Mesodermal cell (in vitro differentiated cells): ENCODE results near the gene MTHFD1L.

ENCODE experiments used
- H3K27ac ChIP-seq: 2 replicates; pipeline ENCODE4 v1.7.0; 2013; ENCODE audit warnings: mild to moderate bottlenecking, low read depth, low read length, moderate library complexity; ENCODE audit not compliant: severe bottlenecking
- H3K36me3 ChIP-seq: 2 replicates; pipeline ENCODE4 v1.7.1; 2013; ENCODE audit warnings: mild to moderate bottlenecking, low read length, moderate library complexity; ENCODE audit not compliant: control insufficient read depth, insufficient read depth
- H3K4me1 ChIP-seq: one replicate; pipeline ENCODE4 v1.7.1; 2013; ENCODE audit warnings: mild to moderate bottlenecking, low read length; ENCODE audit not compliant: insufficient read depth, control insufficient read depth, poor library complexity, severe bottlenecking
- H3K4me3 ChIP-seq: 2 replicates; pipeline ENCODE4 v1.7.0; 2013; ENCODE audit warnings: low read length, control low read depth, mild to moderate bottlenecking; ENCODE audit not compliant: insufficient read depth, poor library complexity, severe bottlenecking; ENCODE audit errors: extremely low read depth
- H3K9me3 ChIP-seq: 2 replicates; pipeline ENCODE4 v1.7.1; 2013; ENCODE audit warnings: mild to moderate bottlenecking, low read length, moderate library complexity; ENCODE audit not compliant: control insufficient read depth
- WGBS, 2 experiments: methylation state at CpG; one replicate each; pipeline ENCODE4 v1.1.5; 2013; ENCODE audit warnings: missing lambda C conversion rate in 2 of 2; ENCODE audit not compliant: insufficient coverage in 2 of 2; 5-methylcytosine and 5-hydroxymethylcytosine counted together

MTHFD1L gene

DNA sequence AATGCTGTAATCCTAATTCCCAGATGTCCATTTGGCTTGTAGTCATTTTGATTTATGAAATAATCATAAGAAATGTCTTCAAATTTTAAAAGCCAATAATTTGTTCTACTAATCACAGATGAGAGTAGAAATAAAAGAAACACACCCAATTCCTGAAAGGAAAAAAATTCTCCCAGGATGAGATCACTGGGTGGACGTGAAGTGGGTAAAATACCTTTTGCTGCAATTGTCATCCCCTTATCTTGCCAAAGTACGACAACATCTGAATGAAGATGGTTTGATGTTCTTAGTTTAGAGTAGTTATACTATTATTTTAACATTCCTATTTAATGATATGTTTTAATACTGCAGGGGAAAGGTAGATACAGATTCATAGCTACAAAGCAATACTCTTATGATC is 33.7 kb downstream of the MTHFD1L start:
- peaks cover 32% of the 10 kb centered on the region for H3K36me3 ChIP-seq
- no CpG with 5 or more reads among the region's 2 CpGs for WGBS, 2 experiments

DNA sequence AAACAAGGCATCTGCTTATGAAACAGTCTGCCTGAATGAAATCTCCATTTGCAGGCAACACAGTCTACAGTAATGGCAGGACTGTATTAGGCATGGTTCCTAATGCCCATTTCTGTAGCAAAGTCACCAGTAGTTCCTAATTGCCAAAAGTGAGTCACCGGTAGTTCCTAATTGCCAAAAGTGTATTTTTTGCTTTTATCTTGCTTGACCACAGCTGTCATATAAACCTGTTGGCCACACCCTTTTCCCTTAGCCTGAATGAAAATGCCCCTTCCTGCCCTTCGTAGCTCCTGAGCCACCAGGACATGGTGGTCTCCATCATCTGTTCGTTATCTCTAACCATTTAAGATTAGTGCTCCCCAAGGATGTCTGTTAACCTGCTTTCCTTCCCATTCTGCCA is 34.5 kb downstream of the MTHFD1L start:
- H3K9me3 ChIP-seq = no peaks in the 10 kb centered on the region
- no peak overlapping the region for H3K4me3 ChIP-seq
- H3K4me1 ChIP-seq = peaks cover 8% of the 10 kb centered on the region
- peaks cover 37% of the 10 kb centered on the region for H3K36me3 ChIP-seq
- WGBS, 2 experiments = 93 to 100% methylated on average over 3 of the region's 3 CpGs
- no peak overlapping the region for H3K27ac ChIP-seq

More for the DNA sequence above, 33.7 kb downstream of the MTHFD1L start:
- peaks cover 16% of the 10 kb centered on the region for H3K4me1 ChIP-seq
- H3K9me3 ChIP-seq = no peaks in the 10 kb centered on the region
- peak overlapping the region; percentile 43 for H3K27ac ChIP-seq
- H3K4me3 ChIP-seq = no peak overlapping the region

DNA sequence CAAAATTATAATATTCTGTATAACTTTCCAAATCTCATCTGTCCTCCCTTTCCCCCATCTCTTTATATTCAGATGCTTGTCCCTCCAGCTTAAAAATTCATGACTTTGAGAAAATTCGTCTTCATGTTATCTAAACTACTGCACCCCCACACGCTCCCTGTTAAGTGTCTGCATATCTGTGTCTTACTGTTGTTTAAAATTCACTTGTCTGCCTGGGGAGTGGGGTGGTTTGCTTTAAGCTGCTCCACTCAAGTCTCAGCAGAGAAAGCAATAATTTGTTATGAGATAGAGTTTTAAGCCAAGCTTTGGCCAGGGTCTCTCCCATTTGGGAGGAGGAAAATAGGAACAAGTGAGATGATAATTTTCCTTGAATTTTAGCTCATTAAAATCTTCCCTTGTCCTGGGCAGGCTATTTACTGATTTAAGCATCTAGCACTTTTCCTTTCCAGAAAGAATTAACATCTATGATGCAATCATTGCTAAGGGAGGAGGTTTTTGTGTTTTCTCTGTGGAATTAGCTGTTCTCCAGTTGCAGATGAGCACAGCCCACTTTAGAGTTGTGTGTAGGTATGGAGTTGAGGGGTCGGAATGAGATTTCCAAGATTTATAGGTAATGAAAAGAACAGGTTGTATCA is 36.8 kb downstream of the MTHFD1L start:
- H3K27ac ChIP-seq = no peak overlapping the region
- 89 to 100% methylated on average over 1 to 2 of the region's 3 CpGs for WGBS, 2 experiments

DNA sequence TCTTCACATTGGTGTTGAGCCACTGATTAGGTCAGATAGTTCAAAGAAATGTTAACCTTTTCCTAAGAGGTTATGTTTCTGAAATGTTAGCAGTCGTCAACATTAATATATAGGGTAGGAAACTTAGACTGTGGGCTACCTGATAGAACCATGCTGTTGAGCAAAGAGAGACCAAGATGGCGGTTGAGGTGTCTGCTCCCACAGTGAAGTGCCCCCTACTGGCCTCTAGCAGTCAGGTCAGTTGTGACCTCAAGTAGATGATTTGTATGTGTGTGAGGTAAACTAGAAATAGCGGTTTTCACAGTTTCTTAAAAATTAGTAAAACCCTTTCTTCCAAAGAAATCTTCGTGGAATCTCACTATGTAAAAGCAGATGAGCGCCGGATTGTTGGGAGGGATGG is 40.3 kb downstream of the MTHFD1L start:
- Histone ChIP-seq H3K4me3 (no peak overlapping the region), H3K36me3 (peaks cover 60% of the 10 kb centered on the region), H3K4me1 (no peaks in the 10 kb centered on the region), H3K27ac (no peak overlapping the region), H3K9me3 (no peaks in the 10 kb centered on the region)
- WGBS, 2 experiments = 67 to 75% methylated on average over 3 to 4 of the region's 6 CpGs

More for the DNA sequence above, 36.8 kb downstream of the MTHFD1L start:
- Histone ChIP-seq H3K4me1 (peaks cover 8% of the 10 kb centered on the region), H3K4me3 (no peak overlapping the region), H3K9me3 (no peaks in the 10 kb centered on the region), H3K36me3 (peaks cover 43% of the 10 kb centered on the region)

DNA sequence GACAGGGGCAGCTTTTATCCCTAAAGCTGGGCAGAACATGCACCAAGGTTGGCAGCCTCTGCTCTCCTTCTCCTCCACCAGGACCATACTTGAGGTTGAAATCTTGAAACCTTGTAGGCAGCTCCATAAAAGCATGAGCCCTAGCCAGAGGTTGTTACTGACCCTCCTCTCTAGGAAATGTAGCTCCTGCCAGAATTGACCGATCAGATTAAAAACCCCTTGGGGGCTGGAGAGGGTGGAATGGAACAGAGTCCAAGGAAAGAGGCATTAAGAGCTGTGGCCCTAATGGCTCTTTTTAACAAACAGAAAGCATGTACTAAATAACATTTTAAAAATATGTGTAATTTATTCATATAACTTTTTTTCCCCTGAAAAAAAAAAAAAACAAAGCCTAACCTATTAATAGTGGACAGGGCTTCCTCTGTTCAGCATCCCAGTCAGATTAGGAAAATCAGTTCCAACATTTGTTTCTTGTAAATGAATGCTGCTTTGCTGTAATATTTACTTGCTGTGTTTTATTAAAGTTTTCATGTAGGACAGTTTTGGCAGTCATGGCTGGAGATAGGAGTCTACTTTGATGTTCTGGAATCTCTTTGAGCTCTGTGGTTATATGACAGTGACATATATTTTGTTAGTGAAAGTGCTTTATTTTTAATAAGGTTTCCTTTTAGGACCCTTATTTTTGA is 41.3 kb downstream of the MTHFD1L start:
- no CpG with 5 or more reads among the region's 1 CpG for WGBS, 2 experiments
- no peak overlapping the region for H3K27ac ChIP-seq
- H3K9me3 ChIP-seq = no peaks in the 10 kb centered on the region
- H3K4me3 ChIP-seq = no peak overlapping the region
- no peaks in the 10 kb centered on the region for H3K4me1 ChIP-seq
- H3K36me3 ChIP-seq = peaks cover 60% of the 10 kb centered on the region

DNA sequence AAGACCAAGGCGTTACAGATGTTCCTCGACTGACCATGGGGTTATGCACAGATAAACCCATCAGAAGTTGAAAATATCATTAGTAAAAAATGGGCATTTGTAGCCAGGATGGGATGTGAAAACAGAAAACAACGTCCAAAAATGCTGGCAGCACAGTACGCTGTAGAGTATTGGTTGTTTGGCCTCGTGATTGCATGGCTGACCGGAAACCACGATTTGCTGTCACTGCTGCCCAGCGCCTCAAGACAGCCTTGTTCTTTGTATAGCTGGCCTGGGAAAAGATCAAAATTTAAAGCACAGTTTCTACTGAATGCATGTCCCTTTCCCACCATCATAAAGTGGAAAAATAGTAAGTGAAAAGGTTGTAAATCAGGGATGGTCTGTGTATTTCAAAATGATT is 41.9 kb downstream of the MTHFD1L start:
- Histone ChIP-seq H3K36me3 (peaks cover 63% of the 10 kb centered on the region), H3K27ac (no peak overlapping the region), H3K9me3 (no peaks in the 10 kb centered on the region), H3K4me3 (no peak overlapping the region), H3K4me1 (no peaks in the 10 kb centered on the region)
- 95 to 100% methylated on average over 5 to 6 of the region's 8 CpGs for WGBS, 2 experiments

DNA sequence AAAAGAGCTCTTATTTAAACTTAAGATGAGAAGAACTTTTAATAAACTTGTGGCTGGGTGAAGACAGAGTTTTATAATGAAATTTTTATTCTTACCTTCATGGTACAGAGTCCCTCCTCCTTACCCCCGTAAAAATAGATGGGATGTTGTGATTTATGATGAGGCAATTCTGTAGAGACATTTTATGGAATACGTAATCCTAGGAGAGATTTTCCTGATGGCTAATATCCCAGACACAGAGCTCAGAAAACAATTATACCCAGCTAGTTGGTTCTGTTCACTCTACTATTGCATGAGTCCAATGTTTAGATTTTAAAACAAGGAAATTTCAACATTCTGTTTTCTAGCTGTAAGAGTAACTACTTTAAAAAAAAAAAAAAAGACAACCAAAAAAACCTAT is 43.4 kb downstream of the MTHFD1L start:
- WGBS, 2 experiments = no CpG with 5 or more reads among the region's 2 CpGs
- peaks cover 74% of the 10 kb centered on the region for H3K36me3 ChIP-seq

DNA sequence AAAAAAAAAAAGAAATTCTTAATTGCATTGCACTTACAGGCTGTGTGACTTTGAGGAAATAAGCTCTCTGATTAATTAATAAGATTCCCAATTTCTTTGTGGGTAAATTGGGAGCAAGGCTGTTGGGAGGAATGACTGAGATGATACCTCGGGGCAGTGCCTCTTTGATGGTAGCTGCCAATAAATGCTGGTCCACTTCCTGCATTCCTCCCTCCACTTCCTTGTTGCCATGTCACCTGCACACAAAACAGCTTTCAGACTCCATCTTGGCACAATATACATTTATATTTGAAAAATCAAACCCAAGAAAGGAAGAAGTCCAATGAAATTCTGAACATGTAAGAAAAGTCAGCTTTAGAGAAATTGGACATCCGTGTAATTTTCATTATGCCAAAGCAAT is 45.1 kb downstream of the MTHFD1L start:
- Histone ChIP-seq H3K4me1 (no peaks in the 10 kb centered on the region), H3K4me3 (no peak overlapping the region), H3K27ac (no peak overlapping the region), H3K36me3 (peaks cover 71% of the 10 kb centered on the region), H3K9me3 (no peaks in the 10 kb centered on the region)
- WGBS, 2 experiments = no CpG with 5 or more reads among the region's 2 CpGs

More for the DNA sequence above, 43.4 kb downstream of the MTHFD1L start:
- Histone ChIP-seq H3K4me3 (no peak overlapping the region), H3K9me3 (no peaks in the 10 kb centered on the region), H3K27ac (no peak overlapping the region), H3K4me1 (no peaks in the 10 kb centered on the region)

DNA sequence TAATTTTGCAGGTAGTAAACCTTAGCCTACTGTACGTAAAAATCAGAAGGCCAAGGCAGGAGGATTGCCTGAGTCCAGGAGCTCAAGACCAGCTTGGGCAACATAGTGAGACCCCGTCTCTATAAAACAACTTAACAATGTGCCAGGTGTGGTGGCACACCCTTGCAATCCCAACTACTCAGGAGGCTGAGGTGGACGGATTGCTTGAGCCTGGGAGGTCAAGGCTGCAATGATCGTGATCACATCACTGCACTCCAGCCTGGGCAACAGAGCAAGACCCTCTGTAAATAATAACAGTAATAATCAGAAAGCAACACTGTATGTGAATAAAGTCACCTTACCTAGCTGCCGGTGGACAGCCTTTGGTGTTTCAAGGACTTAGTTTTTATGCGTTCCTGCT is 48.9 kb downstream of the MTHFD1L start:
- H3K4me3 ChIP-seq = no peak overlapping the region
- 98 to 100% methylated on average over 2 to 5 of the region's 6 CpGs for WGBS, 2 experiments
- no peaks in the 10 kb centered on the region for H3K9me3 ChIP-seq
- H3K27ac ChIP-seq = no peak overlapping the region
- peaks cover 68% of the 10 kb centered on the region for H3K36me3 ChIP-seq
- H3K4me1 ChIP-seq = no peaks in the 10 kb centered on the region

DNA sequence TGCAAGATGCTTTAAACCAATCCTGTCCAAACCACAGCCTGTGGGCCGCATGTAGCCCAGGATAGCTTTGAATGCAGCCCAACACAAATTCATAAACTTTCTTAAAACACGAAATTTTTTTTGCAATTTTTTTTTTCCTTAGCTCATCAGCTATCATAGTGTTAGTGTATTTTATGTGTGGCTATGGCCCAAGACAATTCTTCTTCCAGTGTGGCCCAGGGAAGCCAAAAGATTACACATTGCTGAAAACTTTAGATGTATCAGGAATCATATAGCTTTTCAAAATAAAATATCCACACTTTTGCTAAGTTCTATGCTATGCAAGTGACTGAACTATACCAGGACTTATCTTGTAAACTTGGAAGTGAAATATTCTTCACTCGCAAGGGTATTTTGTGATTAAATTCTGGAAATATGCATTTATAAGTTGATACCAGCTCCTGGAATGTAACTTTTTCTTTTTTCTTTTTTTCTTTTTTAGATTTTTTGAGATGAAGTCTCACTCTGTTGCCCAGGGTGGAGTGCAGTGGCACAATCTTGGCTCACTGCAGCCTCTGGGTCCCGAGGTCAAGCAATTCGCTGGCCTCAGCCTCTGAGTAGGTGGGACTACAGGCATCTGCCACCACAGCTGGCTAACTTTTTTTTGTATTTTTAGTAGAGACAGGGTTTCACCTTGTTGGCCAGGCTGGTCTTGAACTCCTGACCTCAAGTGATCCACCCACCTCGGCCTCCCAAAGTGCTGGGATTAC is 49.8 kb downstream of the MTHFD1L start:
- Histone ChIP-seq H3K4me3 (no peak overlapping the region), H3K9me3 (no peaks in the 10 kb centered on the region), H3K27ac (no peak overlapping the region), H3K4me1 (no peaks in the 10 kb centered on the region), H3K36me3 (peaks cover 68% of the 10 kb centered on the region)
- 94 to 98% methylated on average over 4 to 5 of the region's 6 CpGs for WGBS, 2 experiments
